Measurements from ENCODE around the gene MID1IP1. TPM values are rescaled to one million over a fixed set of nuclear protein-coding genes. Genes with fewer than 3 reads are reported as not detected.
A peak's percentile ranks its signal among the peaks of the same experiment; 100 is the strongest.

Gene MID1IP1
- total and polyA plus RNA-seq, 2 of the 13 experiments (the other 11 are each of a cell fraction or from before 2014, with no cell fraction given), result 35.7 to 36.1 TPM

DNA sequence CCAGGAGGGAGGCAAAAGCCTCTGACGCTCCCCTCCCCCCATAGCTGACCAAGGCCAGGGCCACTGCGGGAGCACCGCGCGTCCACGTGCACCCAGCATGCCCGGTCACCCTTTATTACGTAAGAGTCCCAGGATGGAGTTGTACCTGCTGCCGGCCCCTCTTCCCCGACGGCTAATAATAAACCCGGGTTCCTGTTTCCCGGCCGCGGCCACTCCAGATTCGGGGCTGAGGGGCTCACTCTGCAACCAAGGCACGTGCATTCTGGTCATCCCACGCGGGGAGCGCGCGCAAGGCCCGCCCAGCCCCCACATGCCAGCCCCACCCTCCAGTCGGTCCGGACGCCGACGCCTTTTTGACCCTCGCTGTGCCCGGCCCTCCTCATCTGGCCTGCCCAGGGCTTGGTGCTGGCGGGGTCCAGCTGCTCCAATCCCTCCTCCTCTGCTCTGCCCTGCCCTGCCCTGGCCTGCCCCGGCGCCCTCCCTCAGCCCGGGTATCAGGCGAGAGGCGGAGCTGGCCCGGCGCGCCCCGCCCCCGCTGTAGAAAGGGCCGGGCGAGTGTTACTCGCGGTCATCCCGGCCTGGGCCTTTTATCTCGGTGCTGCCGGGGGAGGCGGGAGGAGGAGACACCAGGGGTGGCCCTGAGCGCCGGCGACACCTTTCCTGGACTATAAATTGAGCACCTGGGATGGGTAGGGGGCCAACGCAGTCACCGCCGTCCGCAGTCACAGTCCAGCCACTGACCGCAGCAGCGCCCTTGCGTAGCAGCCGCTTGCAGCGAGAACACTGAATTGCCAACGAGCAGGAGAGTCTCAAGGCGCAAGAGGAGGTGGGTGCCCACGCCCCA, 2.6 kb downstream of the MID1IP1 start (continued):
- TF ChIP-seq PAWR (CRISPR knock-in tag; IDR thresholded peaks at IDR 0.05; ENCODE audit: borderline replicate concordance) (no peak), KAT8 (CRISPR knock-in tag; IDR thresholded peaks at IDR 0.05) (no peak; the same call in none of the 2 replicates), ELF4 (CRISPR knock-in tag; IDR thresholded peaks at IDR 0.05; ENCODE audit: borderline replicate concordance) (no peak), CCDC6 (CRISPR knock-in tag; IDR thresholded peaks at IDR 0.05) (peak; percentile 64; the same call in 1 of the 2 replicates), ISL2 (CRISPR knock-in tag; IDR thresholded peaks at IDR 0.05) (peak; percentile 50), KLF9 (CRISPR knock-in tag; IDR thresholded peaks at IDR 0.05; ENCODE audit: low read depth) (no peak), ZNF260 (CRISPR knock-in tag; IDR thresholded peaks at IDR 0.05; ENCODE audit: borderline replicate concordance, low read depth) (no peak), NFYB (CRISPR knock-in tag; IDR thresholded peaks at IDR 0.05) (0 out of 2 replicates have a peak, but pooled peaks have one; percentile 12), ZNF138 (CRISPR knock-in tag; IDR thresholded peaks at IDR 0.05; ENCODE audit: low read depth) (0 out of 2 replicates have a peak, but pooled peaks have one; percentile 33), ZNF614 (CRISPR knock-in tag; IDR thresholded peaks at IDR 0.05; ENCODE audit: borderline replicate concordance) (no peak), PHF21A (CRISPR knock-in tag; IDR thresholded peaks at IDR 0.05) (peak; percentile 95), TCF12 (IDR thresholded peaks at IDR 0.05) (no peak), TCF12 (CRISPR knock-in tag; IDR thresholded peaks at IDR 0.05) (no peak), ZNF484 (CRISPR knock-in tag; IDR thresholded peaks at IDR 0.05; ENCODE audit: borderline replicate concordance, low read depth) (no peak), CHD2 (IDR thresholded peaks at IDR 0.05; ENCODE audit: low read depth, low read length) (no peak), ZNF296 (CRISPR knock-in tag; conservative IDR thresholded peaks at IDR 0.05) (no peak), TRIM22 (IDR thresholded peaks at IDR 0.05) (no peak), KLF11 (CRISPR knock-in tag; IDR thresholded peaks at IDR 0.05) (no peak), ZNF720 (CRISPR knock-in tag; IDR thresholded peaks at IDR 0.05) (no peak), ZNF335 (CRISPR knock-in tag; IDR thresholded peaks at IDR 0.05) (0 out of 2 replicates have a peak, but pooled peaks have one; percentile 43), ZZZ3 (CRISPR knock-in tag; IDR thresholded peaks at IDR 0.05; ENCODE audit: borderline replicate concordance) (no peak), ZFP37 (CRISPR knock-in tag; IDR thresholded peaks at IDR 0.05; ENCODE audit: borderline replicate concordance) (no peak), TCF7 (IDR thresholded peaks at IDR 0.05; ENCODE audit: low read depth) (peak; percentile 71), THAP8 (CRISPR knock-in tag; IDR thresholded peaks at IDR 0.05; ENCODE audit: borderline replicate concordance) (no peak), RFXANK (CRISPR knock-in tag; IDR thresholded peaks at IDR 0.05) (no peak), ZNF607 (CRISPR knock-in tag; IDR thresholded peaks at IDR 0.05; ENCODE audit: borderline replicate concordance) (0 out of 2 replicates have a peak, but pooled peaks have one; percentile 36), SRY (CRISPR knock-in tag; IDR thresholded peaks at IDR 0.05) (no peak; the same call in 1 of the 2 replicates), KDM3A (CRISPR knock-in tag; IDR thresholded peaks at IDR 0.05; ENCODE audit: low read depth) (no peak), ZNF253 (CRISPR knock-in tag; IDR thresholded peaks at IDR 0.05; ENCODE audit: borderline replicate concordance) (no peak), NR2F1 (CRISPR knock-in tag; IDR thresholded peaks at IDR 0.05) (no peak; a peak in 1 of 4 replicates), MIXL1 (CRISPR knock-in tag; IDR thresholded peaks at IDR 0.05) (peak; percentile 59; the same call in 1 of the 2 replicates), ZNF782 (CRISPR knock-in tag; IDR thresholded peaks at IDR 0.05; ENCODE audit: borderline replicate concordance) (no peak)
